COLO668 (cell line): ENCODE measurements around the gene CPA2.
"Not testable (repeated sequence)": the region's sequence is repeated elsewhere in the genome, so short reads cannot be mapped to it uniquely, and the experiment has no call there.

Source experiments
- DNase-seq: peaks from one replicate; lab custom pipeline; 2025; ENCODE audit not compliant: unreplicated experiment; lab: John Stamatoyannopoulos, UW

Gene CPA2

GRCh38 chr7:130266258-130266960 is at the start of gene CPA2:
Gene CPA2 (plus strand): TSS chr7:130266863. CDS start chr7:130266882, 19 bp downstream.
- DNase-seq = no peak

DNA sequence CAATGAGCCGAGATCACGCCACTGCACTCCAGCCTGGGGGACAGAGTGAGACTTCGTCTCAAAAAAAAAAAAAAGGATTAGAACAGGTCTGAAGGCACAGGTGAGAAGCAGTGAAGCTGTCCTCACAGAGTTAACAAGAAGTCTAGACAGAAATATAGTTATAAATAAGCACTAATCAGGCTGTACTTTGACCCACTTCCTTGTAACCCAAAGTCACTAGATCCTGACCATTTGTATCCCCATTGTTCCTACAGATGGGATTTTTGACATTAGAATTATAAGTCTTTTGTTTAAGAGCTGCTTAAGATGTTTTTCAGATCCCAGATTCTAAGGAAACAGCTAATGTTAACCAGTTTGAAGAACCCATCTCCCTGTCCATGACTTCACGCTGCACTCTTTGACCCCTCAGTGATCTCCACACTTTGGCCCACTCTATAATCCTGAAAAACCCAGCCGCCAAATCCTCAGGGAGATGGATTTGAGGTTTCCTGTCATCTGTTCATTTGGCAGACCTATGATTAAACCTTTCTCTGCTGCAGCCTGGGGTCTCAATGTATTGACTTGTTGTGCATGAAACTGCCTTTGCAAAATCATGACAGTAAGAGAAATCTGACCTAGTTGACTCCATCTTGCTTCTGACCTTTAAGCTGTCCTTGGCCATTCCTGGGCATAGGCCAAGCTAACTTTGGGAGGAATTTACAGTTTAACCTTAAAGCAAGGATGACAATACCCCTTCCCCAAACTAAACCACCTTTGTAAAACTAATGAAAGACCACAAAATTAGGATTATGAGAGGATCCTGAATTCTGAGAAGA is 47.6 kb upstream of the CPA2 start:
- DNase-seq = no peak

DNA sequence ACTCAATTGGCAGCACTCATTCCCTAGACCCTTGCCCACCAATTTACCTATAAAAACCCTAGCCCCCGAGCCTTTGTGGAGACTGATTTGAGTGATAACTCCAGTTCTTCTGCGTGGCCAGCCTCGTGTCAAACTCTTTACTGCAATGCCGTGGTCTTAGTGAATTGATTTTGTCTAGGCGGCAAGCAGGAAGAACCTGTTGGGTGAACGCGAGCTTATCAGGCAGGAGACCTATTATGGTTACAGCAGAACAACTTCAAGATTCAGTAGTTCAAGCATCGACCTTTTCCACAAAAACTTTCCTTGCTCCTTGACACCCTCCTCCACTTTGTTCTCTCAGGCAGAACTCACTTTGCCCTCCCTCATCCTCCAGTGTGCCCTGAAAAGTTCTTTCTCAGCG is 46.8 kb upstream of the CPA2 start:
- DNase-seq = no peak

GRCh38 chr7:130221746-130222145 is 44.9 kb upstream of the CPA2 start:
- no peak for DNase-seq

- no peak for DNase-seq
Observed at GRCh38 chr7:130223646-130224045, 43.0 kb upstream of the CPA2 start.

DNA sequence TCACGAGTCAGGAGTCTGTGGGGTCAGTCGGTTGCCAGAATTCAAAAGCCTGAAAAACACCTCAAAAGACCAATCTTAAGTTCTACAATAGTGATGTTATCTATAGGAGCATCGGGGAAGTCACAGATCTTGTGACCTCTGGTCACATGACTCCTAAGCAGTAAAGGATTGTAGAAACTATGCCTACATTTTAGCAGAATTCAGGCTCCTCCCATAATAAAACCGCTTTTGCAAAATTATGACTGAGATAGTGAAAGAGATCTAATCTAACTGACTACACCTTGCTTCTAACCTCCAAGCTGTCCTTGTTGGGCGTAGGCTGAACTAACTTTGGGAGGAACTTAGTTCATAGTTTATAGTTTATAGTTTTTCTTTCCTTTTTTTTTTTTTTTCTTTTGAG is 42.5 kb upstream of the CPA2 start:
- DNase-seq = no peak

GRCh38 chr7:130224923-130225322 is 41.7 kb upstream of the CPA2 start:
- DNase-seq = not testable (repeated sequence)

GRCh38 chr7:130226333-130226732 is 40.3 kb upstream of the CPA2 start:
- DNase-seq = no peak

DNA sequence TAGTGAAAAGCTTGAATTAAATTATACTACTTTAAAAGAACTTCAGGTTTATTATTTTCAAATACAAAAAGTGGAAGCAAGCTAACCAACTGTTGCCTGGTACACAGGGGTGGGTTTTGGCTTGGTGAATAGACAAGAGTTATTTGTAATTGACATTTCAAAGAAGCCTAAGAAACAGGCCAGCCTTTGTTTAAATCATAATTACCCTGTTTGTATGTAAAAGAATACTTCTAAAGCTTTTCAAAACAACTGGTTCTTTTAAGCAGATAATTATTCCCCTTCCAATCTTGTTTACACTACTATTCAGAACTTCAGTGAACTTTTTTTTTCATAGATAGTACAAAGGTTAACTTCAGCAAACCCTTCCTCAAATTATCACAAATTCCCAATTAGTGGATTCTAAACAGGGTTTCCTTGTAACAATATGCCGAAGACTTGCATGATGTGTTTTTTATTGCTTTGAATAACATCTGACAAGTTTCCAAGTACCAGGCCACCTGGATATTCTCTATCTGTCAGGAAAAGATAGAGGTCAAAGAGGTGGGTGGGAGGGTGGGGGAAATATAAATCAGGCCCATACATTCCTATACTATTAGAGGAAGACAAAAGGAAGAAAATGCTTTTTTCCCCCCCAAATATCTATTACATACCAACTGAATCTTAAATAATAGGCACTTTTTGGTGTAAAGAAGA is 38.6 kb upstream of the CPA2 start:
- no peak for DNase-seq

GRCh38 chr7:130228840-130229502 is 37.7 kb upstream of the CPA2 start:
- DNase-seq = no peak

DNA sequence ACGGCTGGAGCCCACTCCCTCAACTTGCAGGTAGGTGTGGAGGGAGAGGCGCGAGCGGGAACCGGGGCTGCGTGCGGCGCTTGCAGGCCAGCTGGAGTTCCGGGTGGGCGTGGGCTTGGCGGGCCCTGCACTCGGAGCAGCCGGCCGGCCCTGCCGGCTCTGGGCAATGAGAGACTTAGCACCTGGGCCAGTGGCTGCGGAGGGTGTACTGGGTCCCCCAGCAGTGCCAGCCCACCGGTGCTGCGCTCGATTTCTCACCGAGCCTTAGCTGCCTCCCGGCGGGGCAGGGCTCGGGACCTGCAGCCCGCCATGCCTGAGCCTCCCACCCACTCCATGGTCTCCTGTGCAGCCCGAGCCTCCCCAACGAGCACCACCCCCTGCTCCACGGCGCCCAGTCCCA is 36.7 kb upstream of the CPA2 start:
- DNase-seq = not testable (repeated sequence)

DNA sequence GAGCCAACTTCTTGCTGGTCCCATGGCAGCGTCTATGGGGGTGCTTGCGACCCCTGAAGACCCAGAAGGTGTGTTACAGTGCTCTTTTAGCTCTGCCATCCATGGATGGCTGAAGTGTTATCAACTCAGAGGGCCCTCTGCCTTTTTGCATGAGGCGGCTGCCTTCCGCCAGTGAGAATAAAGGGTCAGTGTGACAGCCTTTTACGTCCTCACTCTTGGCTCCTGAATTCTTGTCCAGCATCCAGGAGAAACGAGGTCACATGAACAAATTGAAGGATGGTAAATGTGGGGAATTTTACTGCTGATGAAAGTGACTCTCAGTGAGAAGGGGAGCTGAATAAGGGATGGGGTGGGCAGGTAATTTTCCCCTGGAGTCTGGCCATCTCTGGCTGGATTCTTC is 34.9 kb upstream of the CPA2 start:
- no peak for DNase-seq

DNA sequence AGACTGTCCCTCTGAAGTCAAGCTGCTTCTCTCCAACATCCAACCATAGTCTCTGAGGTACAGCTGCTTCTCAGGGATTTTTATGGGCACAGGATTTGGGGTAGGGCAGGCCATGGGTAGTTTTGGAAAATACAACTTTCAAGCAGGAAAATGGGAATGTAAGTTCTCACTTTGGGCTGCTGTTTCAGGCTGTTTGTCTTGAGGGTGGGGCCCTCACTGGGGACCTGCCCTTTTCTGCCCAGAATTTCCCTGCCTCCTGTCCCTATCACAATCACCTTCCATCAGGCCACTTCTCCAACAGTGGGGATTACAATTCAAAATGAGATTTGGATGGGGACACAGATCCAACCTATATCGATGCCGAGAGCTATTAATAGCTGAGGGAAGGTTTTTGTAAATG is 34.5 kb upstream of the CPA2 start:
- no peak for DNase-seq

DNA sequence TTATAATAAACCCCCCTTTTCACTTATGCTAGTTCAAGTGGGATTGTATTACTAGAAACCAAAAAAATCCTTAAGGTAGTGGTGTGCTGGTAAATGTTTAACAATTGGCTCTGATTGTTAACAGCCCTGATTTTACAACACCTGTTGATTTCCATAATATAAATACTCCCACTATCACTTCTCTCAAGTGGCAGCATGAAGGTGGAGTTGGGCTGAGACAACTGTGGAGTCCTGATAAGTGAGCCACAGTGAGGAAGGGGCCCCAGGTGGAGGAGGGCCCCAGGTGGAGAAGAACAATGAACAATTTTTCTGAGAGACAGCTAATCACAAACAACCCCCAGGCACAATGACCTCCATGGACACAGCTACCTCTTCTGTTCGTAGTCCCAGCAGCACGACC is 32.6 kb upstream of the CPA2 start:
- DNase-seq = no peak

DNA sequence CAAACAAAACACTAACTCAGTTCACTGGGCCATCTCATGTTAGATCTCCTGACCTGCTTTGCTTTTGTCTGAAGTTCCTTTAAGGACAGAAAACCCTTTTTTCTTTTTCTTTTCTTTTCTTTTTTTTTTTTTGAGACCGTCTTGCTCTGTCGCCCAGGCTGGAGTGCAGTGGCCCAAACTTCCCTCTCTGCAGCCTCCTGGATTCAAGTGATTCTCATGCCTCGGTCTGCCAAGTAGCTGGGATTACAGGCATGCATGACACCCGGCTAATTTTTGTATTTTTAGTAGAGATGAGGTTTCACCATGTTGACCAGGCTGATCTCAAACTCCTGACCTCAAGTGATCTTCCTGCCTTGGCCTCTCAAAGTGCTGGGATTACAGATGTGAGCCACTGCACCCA is 30.3 kb upstream of the CPA2 start:
- not testable (repeated sequence) for DNase-seq

- no peak for DNase-seq
Observed at GRCh38 chr7:130240240-130240639, 26.4 kb upstream of the CPA2 start.

DNA sequence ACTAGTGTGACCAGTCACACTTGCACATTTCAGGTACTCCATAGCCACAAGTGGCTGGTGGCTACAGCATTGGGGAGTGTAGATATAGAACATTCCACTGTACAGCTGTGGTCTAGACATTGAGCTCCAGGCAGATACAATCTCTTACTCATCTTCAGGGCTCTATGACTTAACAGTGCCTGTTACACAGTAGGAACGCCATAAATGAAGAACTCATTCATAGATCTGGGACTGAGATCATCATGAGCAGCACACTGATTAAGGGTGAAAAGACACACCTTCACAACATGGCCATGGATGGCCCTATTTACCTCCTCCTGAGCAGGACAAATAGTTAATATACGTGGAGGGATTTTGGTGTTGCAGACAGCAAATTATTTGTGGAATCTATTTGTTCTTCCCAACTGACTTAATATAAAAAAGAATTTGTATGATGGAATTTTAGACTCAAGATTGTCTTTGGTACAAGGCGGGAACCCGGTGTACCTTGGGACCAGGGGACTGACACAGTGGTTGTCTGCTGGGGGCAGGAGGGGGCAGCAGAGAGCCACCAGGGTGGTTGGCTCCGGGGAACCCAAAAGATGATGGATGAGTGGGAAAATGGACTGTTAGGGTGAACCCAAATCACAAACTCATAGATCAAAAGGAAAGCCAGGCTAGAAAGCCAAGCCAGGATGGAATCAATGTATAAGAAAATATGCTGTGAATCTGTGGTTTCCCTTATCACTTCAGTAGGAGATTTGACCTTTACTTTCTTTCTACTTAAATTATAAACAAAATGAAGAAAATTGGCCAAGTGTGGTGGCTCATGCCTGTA is 24.3 kb upstream of the CPA2 start:
- DNase-seq = peak; percentile 57

GRCh38 chr7:130243486-130243885 is 23.2 kb upstream of the CPA2 start:
- DNase-seq = not testable (repeated sequence)

DNA sequence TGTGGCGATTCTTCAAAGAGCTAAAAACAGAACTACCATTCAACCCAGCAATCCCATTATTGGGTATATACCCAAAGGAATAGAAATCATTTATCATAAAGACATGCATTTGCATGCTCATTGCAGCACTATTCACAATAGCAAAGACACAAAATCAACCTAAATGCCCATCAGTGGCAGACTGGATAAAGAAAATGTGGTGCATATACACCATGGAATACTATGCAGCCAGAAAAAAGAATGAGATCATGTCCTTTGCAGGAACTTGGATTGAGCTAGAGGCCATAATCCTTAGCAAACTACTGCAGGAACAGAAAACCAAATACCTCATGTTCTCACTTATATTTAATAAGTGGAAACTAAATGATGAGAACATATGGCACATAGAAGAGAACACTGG is 20.2 kb upstream of the CPA2 start:
- not testable (repeated sequence) for DNase-seq

DNA sequence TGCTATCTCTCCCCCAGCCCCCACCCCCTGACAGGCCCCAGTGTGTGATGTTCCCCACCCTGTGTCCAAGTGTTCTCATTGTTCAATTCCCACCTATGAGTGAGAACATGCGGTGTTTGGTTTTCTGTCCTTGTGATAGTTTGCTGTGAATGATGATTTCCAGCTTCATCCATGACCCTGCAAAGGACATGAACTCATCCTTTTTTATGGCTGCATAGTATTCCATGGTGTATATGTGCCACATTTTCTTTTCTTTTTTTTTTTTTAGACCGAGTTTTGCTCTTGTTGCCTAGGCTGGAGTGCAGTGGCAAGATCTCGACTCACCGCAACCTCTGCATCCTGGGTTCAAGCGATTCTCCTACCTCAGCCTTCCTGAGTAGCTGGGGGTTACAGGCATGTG is 17.8 kb upstream of the CPA2 start:
- not testable (repeated sequence) for DNase-seq
